Astrocyte of the spinal cord (primary cell): ENCODE measurements around the gene UQCR10.
A peak's percentile ranks its signal among the peaks of the same experiment; 100 is the strongest.

Source experiments
- DNase-seq: peaks from one replicate; pipeline ENCODE4 v3.0.0; 2011; ENCODE audit warnings: low read depth, low spot score
- H3K4me3 ChIP-seq: 2 replicates; pipeline ENCODE4 v1.5.1; 2011; ENCODE audit warnings: low read depth, mild to moderate bottlenecking, low read length, moderate library complexity
- in situ Hi-C: cut with HindIII; loops from 2 replicates; pipeline ENCODE4 v1.10.0; 2017; ENCODE audit warnings: low sequenced_read_pairs
- TF ChIP-seq, protein P1 (sequence below): IDR thresholded peaks from 2 replicates; pipeline ENCODE4 v1.5.1; 2012; ENCODE audit warnings: low read depth, mild to moderate bottlenecking, low read length, inconsistent platforms

UQCR10 gene

DNA sequence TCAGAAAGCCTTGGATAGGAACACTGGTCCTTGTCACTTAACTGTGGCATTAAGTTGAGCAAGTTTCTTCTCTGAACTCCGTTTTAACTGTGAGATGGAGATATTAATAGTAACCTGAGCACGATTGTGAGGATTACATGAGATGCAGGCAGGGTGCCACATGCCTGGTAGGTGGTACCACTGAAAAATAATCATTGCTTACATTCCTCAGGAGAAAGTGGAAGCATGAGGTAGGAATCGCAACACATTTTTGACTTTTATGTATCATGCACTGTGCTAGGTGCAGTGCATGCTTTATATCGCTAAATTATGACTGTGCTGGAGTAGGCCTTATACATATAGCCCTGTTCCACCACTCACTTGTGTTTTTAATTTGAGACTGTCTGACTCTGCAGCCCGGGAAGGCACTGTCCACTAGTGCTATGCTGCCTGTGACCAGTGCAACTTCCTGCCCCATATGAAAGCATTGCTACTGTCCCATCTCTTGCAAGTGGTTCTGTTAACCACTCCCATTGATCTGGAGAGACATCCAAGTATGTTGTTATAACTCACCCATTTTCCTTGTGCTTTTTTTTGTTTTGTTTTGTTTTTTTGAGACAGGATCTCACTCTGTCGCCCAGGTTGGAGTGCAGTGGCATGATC, 1.0 kb downstream of the UQCR10 start:
- peak overlapping the region; percentile 100 for H3K4me3 ChIP-seq
- TF ChIP-seq, protein P1, sequence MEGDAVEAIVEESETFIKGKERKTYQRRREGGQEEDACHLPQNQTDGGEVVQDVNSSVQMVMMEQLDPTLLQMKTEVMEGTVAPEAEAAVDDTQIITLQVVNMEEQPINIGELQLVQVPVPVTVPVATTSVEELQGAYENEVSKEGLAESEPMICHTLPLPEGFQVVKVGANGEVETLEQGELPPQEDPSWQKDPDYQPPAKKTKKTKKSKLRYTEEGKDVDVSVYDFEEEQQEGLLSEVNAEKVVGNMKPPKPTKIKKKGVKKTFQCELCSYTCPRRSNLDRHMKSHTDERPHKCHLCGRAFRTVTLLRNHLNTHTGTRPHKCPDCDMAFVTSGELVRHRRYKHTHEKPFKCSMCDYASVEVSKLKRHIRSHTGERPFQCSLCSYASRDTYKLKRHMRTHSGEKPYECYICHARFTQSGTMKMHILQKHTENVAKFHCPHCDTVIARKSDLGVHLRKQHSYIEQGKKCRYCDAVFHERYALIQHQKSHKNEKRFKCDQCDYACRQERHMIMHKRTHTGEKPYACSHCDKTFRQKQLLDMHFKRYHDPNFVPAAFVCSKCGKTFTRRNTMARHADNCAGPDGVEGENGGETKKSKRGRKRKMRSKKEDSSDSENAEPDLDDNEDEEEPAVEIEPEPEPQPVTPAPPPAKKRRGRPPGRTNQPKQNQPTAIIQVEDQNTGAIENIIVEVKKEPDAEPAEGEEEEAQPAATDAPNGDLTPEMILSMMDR, result no peak
- no peak for DNase-seq
- in situ Hi-C loops, result no loop called here

DNA sequence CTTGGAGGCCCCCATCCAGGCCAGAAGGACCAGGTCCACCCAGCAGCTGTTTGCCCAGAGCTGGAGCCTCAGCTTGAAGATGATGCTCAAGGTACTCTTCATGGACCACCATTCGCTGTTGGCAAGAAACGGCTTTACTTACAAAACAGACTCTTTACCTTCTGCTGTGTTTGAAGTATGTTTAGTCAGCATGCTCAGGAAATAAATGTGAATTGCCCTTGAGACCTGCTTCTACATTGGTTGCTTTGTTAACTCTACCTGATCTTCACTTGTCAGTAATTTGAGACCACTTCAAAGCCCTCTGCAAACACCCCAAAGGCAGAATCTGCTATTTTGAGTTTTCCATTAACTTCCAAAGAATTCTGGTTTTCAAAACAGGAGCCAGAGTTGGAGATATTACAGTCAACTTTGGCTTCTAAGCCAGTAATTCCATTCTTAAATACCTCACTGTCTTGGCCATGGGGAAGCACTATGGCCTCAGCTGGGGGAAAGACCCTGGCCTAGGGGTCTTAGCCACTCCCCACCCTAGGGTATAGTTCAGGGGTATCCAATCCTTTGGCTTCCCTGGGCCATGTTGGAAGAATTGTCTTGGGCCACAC, 2.7 kb downstream of the UQCR10 start:
- no peak overlapping the region for H3K4me3 ChIP-seq
- DNase-seq, result no peak
- in situ Hi-C loops, result no loop called here
- TF ChIP-seq, protein P1, result no peak

DNA sequence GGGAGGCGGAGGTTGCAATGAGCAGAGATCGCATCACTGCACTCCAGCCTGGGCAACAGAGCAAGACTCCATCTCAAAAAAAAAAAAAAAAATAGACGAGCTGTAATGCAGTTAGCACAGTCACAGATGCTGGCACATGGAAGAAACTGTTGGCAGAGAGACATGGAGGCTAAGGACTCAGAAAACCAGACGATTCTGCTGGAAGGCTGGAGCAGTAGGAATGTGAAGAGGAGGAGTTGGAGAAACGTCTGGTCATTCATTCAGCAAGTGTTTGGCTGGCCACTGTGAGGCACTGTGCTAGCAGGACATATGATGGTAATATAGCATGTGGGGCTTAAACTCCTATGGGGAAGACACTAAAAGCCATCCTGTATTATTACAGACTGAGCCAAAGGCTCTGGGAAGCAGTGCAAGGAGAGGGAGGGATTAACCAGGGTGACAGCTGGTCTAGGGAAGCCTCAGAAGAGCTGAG, 5.0 kb downstream of the UQCR10 start:
- peak; percentile 49 for DNase-seq
- TF ChIP-seq, protein P1, result peak; percentile 56
- in situ Hi-C loops, result no loop called here
- H3K4me3 ChIP-seq, result no peak overlapping the region

DNA sequence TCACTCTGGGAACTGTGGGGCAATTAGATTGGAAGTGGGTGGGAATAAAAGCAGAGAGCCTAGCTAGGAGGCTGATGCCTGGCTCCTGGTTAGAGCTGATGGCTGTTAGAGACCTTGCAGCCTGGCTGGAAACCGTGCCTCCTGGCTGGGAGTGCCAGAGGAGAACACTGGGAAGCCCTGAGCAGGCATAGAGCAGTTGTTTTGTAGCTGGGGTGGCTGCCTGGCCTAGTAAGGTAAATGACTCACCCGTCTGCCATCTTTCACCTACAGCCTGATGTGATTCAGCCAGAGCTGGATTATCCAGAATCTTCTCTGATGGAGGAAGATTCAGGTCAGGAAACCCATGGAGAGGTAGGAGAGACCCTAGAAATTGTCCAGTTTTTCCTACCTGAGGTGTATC, 6.1 kb downstream of the UQCR10 start:
- TF ChIP-seq, protein P1, result no peak
- H3K4me3 ChIP-seq, result no peak overlapping the region
- peak; percentile 50 for DNase-seq
- in situ Hi-C loops, result no loop called here

DNA sequence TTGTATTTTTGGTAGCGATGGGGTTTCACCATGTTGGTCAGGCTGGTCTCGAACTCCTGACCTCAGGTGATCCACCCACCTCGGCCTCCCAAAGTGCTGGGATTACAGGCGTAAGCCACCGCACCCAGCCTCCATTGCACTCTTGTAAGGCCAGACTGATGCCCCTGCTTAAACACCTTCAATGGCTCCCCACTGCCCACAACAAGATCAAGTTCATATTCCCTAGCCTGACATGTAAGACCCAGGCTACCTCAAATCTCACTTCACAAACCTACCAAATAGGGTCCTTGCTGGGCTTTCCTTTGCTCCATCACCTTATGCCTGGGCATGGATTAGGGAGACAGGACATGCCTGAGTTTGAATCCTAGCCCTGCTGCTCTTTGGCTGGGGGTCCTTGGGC, 13.1 kb downstream of the UQCR10 start:
- TF ChIP-seq, protein P1, result no peak
- no peak for DNase-seq
- no peak overlapping the region for H3K4me3 ChIP-seq
- in situ Hi-C loops, result no loop called here

DNA sequence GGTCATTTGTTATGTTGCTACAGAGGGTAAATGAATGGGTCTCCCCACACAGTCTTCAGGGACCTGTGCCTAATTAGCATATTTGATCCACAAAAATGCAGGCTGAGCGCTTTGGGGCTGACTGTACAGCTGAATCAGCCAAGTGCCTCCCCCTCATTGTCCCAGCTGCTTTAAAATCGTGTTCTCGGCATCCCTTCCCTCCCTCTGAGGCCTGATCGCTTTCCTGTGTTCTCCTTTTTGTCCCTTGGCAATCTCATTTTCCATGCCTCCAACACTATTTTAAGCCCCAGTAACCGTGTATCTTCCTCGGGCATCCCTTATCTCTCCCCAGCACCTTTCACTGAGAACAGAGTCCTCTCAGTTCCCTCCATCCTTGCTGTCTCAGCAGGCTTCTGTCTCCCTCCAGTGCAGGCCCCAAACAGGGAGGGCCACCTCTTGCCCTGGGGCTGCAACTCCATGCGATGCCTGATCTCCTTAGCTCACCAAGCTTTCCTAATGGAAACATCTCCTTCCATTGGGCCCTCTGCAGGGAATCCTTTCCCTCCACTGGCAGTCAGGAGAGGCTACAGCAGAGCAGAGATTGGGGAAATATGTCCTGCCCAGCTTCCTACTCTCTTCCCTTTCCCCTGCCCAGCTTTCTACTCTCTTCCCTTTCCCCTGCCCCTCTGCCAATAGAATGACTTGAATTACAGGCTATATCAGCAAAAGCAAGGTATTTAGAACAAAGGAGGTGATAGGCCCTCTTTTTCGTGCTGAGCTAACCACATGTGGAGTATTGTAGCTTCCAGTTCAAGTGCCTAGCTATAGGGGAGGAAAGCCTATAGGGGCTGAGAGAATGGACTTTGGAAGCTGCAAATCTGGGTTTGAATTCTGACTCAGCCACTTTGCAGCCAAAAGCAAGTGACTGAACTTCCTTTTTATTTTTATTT, 13.8 kb downstream of the UQCR10 start:
- in situ Hi-C loops, result no loop called here
- TF ChIP-seq, protein P1, result no peak
- DNase-seq, result peak; percentile 84
- H3K4me3 ChIP-seq, result no peak overlapping the region
